Fibroblast of lung (primary cell): ENCODE results near the gene CRABP1. TPM values are rescaled to one million over a fixed set of nuclear protein-coding genes. Genes with fewer than 3 reads are reported as not detected.

Experiments used
- DNase-seq, 2 donors: peaks; one replicate each; pipeline versions ENCODE4 v3.0.0 to v3.0.0-alpha.2; 2010; ENCODE audit warnings: low read depth in 2 of 2
- H2AFZ ChIP-seq: 2 replicates; pipeline ENCODE4 v1.5.1; 2012; ENCODE audit warnings: low read length, control low read depth, inconsistent platforms
- H3K27ac ChIP-seq: 2 replicates; pipeline ENCODE4 v1.5.1; 2011; ENCODE audit warnings: low read length, control low read depth; ENCODE audit not compliant: insufficient read depth
- H3K27me3 ChIP-seq: 2 replicates; pipeline ENCODE4 v1.5.1; 2011; ENCODE audit warnings: mild to moderate bottlenecking, low read length; ENCODE audit not compliant: control insufficient read depth, insufficient read depth
- H3K36me3 ChIP-seq: 2 replicates; pipeline ENCODE4 v1.5.1; 2011; ENCODE audit warnings: low read length; ENCODE audit not compliant: control insufficient read depth, insufficient read depth
- H3K4me1 ChIP-seq: 2 replicates; pipeline ENCODE4 v1.5.1; 2011; ENCODE audit warnings: low read length; ENCODE audit not compliant: control insufficient read depth, insufficient read depth; ENCODE audit errors: extremely low read depth
- H3K4me2 ChIP-seq: 2 replicates; pipeline ENCODE4 v1.5.1; 2011; ENCODE audit warnings: low read length, control low read depth; ENCODE audit not compliant: insufficient read depth; ENCODE audit errors: extremely low read depth
- H3K4me3 ChIP-seq, 4 experiments: fragments of 200-600 bp in 1 of 4; sonication (generic) in 1 of 4; replicated peaks in 1 of 4; 2 replicates each; pipeline ENCODE4 v1.5.1; 2011 to 2016; ENCODE audit warnings: low read length in 4 of 4, low read depth in 3 of 4, mild to moderate bottlenecking in 3 of 4, control low read depth in 2 of 4, inconsistent platforms in 1 of 4, mixed read lengths in 1 of 4; ENCODE audit not compliant: insufficient read depth in 1 of 4; ENCODE audit errors: control extremely low read depth in 1 of 4
- H3K79me2 ChIP-seq: 2 replicates; pipeline ENCODE4 v1.5.1; 2012; ENCODE audit warnings: mild to moderate bottlenecking, low read length, inconsistent platforms; ENCODE audit not compliant: control insufficient read depth, insufficient read depth
- H3K9ac ChIP-seq: 2 replicates; pipeline ENCODE4 v1.5.1; 2011; ENCODE audit warnings: mild to moderate bottlenecking, low read length, control low read depth; ENCODE audit not compliant: insufficient read depth
- H3K9me3 ChIP-seq: 2 replicates; pipeline ENCODE4 v1.5.1; 2012; ENCODE audit warnings: low read depth, low read length; ENCODE audit not compliant: control insufficient read depth, insufficient read depth
- H4K20me1 ChIP-seq: 2 replicates; pipeline ENCODE4 v1.5.1; 2011; ENCODE audit warnings: low read length; ENCODE audit not compliant: control insufficient read depth, insufficient read depth; ENCODE audit errors: extremely low read depth
- CTCF ChIP-seq, 2 donors: IDR thresholded peaks in 1 of 2; conservative IDR thresholded peaks in 1 of 2; 1 replicate in 1 of 2; 2 replicates in 1 of 2; pipeline ENCODE4 v1.5.1; 2011 to 2012; ENCODE audit warnings: low read length in 2 of 2, control low read depth in 1 of 2, inconsistent platforms in 1 of 2, low read depth in 1 of 2, mild to moderate bottlenecking in 1 of 2
- EZH2 ChIP-seq: IDR thresholded peaks from 2 replicates; pipeline ENCODE4 v1.5.1; 2012; ENCODE audit warnings: low read length, control low read depth, mild to moderate bottlenecking; ENCODE audit errors: missing control alignments
- polyA plus RNA-seq, 2 donors: library from polyadenylated mRNA; depleted of rRNA in 1 of 2; stranded (reverse) in 1 of 2; unstranded in 1 of 2; fragments of >200 nt; gene quantifications; 2 replicates each; pipeline ENCODE4 v1.2.1, GENCODE V29; 2011 to 2012; ENCODE audit warnings: missing spikeins in 1 of 2
- total RNA-seq: library from RNA; depleted of rRNA; stranded (reverse); fragments of >200 nt; gene quantifications from 2 replicates; pipeline ENCODE4 v1.2.1, GENCODE V29; 2014

CRABP1 gene
- total and polyA plus RNA-seq, 2 donors (not counting 1 experiment from before 2014, with no cell fraction given) = not detected

- Histone ChIP-seq H3K9ac (no peak overlapping the region), H3K27ac (no peak overlapping the region), H3K27me3 (peaks cover 4% of the 10 kb centered on the region), H3K4me3 (no peak overlapping the region), H3K4me1 (no peaks in the 10 kb centered on the region), H3K36me3 (no peaks in the 10 kb centered on the region), H3K4me2 (no peak overlapping the region), H2AFZ (no peak overlapping the region), H4K20me1 (no peaks in the 10 kb centered on the region), H3K9me3 (no peaks in the 10 kb centered on the region), H3K79me2 (no peaks in the 10 kb centered on the region)
- TF ChIP-seq CTCF (conservative IDR thresholded peaks at IDR 0.05 in 1 of 2, IDR thresholded peaks at IDR 0.05 in 1 of 2; ENCODE audit: low read depth in 1 of 2, low read length in 2 of 2) (no peak), EZH2 (no peak)
- DNase-seq = no peak
Measured at GRCh38 chr15:78392430-78392829, 52.3 kb downstream of the CRABP1 start.

- Histone ChIP-seq H3K9me3 (no peaks in the 10 kb centered on the region), H3K27ac (no peak overlapping the region), H2AFZ (no peak overlapping the region), H4K20me1 (no peaks in the 10 kb centered on the region), H3K4me2 (no peak overlapping the region), H3K9ac (no peak overlapping the region), H3K27me3 (peaks cover 4% of the 10 kb centered on the region), H3K4me1 (no peaks in the 10 kb centered on the region), H3K36me3 (no peaks in the 10 kb centered on the region), H3K4me3 (no peak overlapping the region), H3K79me2 (no peaks in the 10 kb centered on the region)
- no peak for TF ChIP-seq EZH2
- TF ChIP-seq CTCF (conservative IDR thresholded peaks at IDR 0.05 in 1 of 2, IDR thresholded peaks at IDR 0.05 in 1 of 2; ENCODE audit: low read depth in 1 of 2, low read length in 2 of 2) = no peak
- no peak for DNase-seq
Measured at GRCh38 chr15:78393137-78393536, 53.0 kb downstream of the CRABP1 start.

- Histone ChIP-seq H3K9me3 (no peaks in the 10 kb centered on the region), H4K20me1 (no peaks in the 10 kb centered on the region), H3K9ac (no peak overlapping the region), H3K4me1 (no peaks in the 10 kb centered on the region), H3K27me3 (peaks cover 6% of the 10 kb centered on the region), H3K4me2 (no peak overlapping the region), H2AFZ (no peak overlapping the region), H3K4me3 (no peak overlapping the region), H3K79me2 (no peaks in the 10 kb centered on the region), H3K27ac (no peak overlapping the region), H3K36me3 (no peaks in the 10 kb centered on the region)
- no peak for DNase-seq
- TF ChIP-seq EZH2 (no peak), CTCF (conservative IDR thresholded peaks at IDR 0.05 in 1 of 2, IDR thresholded peaks at IDR 0.05 in 1 of 2; ENCODE audit: low read depth in 1 of 2, low read length in 2 of 2) (no peak)
Measured at GRCh38 chr15:78394026-78394425, 53.9 kb downstream of the CRABP1 start.
